SK-N-SH treated with all-trans-retinoic acid at 6 μM for 48 hours (cell line): ENCODE results near the gene PDGFA.

ENCODE experiments used
- ATAC-seq: fragments of 200-7000 bp; cut with Tn5 transposase; 3 replicates; pipeline ENCODE4 v1.9.1; 2020; ENCODE audit warnings: mild to moderate bottlenecking, moderate library complexity
- ARNTL ChIP-seq: fragments of 450-650 bp; formaldehyde crosslinking; IDR thresholded peaks from 2 replicates; pipeline ENCODE4 v1.5.0; 2020; ENCODE audit warnings: low read depth, mild to moderate bottlenecking, moderate library complexity, borderline replicate concordance
- BACH2 ChIP-seq: fragments of 250-450 bp; sonication (Bioruptor Pico); IDR thresholded peaks from 2 replicates; pipeline ENCODE4 v1.9.0; 2021; ENCODE audit warnings: mild to moderate bottlenecking, borderline replicate concordance
- CSDC2 ChIP-seq: fragments of 250-450 bp; sonication (Bioruptor Pico); IDR thresholded peaks from 2 replicates; pipeline ENCODE4 v1.5.0; 2020; ENCODE audit warnings: mild to moderate bottlenecking, moderate library complexity
- CSRNP3 ChIP-seq: fragments of 250-450 bp; sonication (Bioruptor Pico); IDR thresholded peaks from 2 replicates; pipeline ENCODE4 v1.5.1; 2021; ENCODE audit warnings: mild to moderate bottlenecking, moderate library complexity
- ESRRG ChIP-seq: fragments of 250-450 bp; sonication (Bioruptor Pico); IDR thresholded peaks from 2 replicates; pipeline ENCODE4 v1.6.1; 2021; ENCODE audit warnings: mild to moderate bottlenecking
- GLIS3 ChIP-seq: fragments of 250-450 bp; sonication (Bioruptor Pico); IDR thresholded peaks from 2 replicates; pipeline ENCODE4 v1.5.0; 2020; ENCODE audit warnings: mild to moderate bottlenecking, moderate library complexity
- ISL1 ChIP-seq: fragments of 250-450 bp; sonication (Bioruptor Pico); IDR thresholded peaks from 2 replicates; pipeline ENCODE4 v2.1.2; 2022; ENCODE audit warnings: mild to moderate bottlenecking, moderate library complexity
- OSR1 ChIP-seq: fragments of 250-450 bp; sonication (Bioruptor Pico); IDR thresholded peaks from 2 replicates; pipeline ENCODE4 v1.8.0; 2022; ENCODE audit warnings: moderate library complexity, mild to moderate bottlenecking, inconsistent platforms
- PATZ1 ChIP-seq: fragments of 250-450 bp; sonication (Bioruptor Pico); IDR thresholded peaks from 2 replicates; pipeline ENCODE4 v1.8.0; 2020; ENCODE audit warnings: mild to moderate bottlenecking, moderate library complexity, borderline replicate concordance
- POU6F1 ChIP-seq: fragments of 250-450 bp; sonication (Bioruptor Pico); IDR thresholded peaks from 2 replicates; pipeline ENCODE4 v1.8.0; 2021; ENCODE audit warnings: low read depth, mild to moderate bottlenecking, moderate library complexity, borderline replicate concordance
- PPARA ChIP-seq: fragments of 250-450 bp; sonication (Bioruptor Pico); IDR thresholded peaks from 2 replicates; pipeline ENCODE4 v1.5.0; 2020; ENCODE audit warnings: mild to moderate bottlenecking, borderline replicate concordance
- RARB ChIP-seq: fragments of 250-450 bp; sonication (Bioruptor Pico); IDR thresholded peaks from 2 replicates; pipeline ENCODE4 v1.8.0; 2021; ENCODE audit warnings: mild to moderate bottlenecking, moderate library complexity
- SNAI2 ChIP-seq: fragments of 250-450 bp; sonication (Bioruptor Pico); IDR thresholded peaks from 2 replicates; pipeline ENCODE4 v1.5.0; 2020; ENCODE audit warnings: mild to moderate bottlenecking, moderate library complexity
- TCF4 ChIP-seq: fragments of 250-450 bp; sonication (Bioruptor Pico); IDR thresholded peaks from 2 replicates; pipeline ENCODE4 v1.8.0; 2021; ENCODE audit warnings: mild to moderate bottlenecking, moderate library complexity, borderline replicate concordance
- TOX ChIP-seq: fragments of 250-450 bp; sonication (Bioruptor Pico); IDR thresholded peaks from 2 replicates; pipeline ENCODE4 v1.8.0; 2021; ENCODE audit warnings: mild to moderate bottlenecking, moderate library complexity, borderline replicate concordance
- TSHZ2 ChIP-seq: fragments of 250-450 bp; sonication (Bioruptor Pico); IDR thresholded peaks from 2 replicates; pipeline ENCODE4 v1.5.0; 2020; ENCODE audit warnings: mild to moderate bottlenecking, moderate library complexity
- ZC3H10 ChIP-seq: fragments of 250-450 bp; sonication (Bioruptor Pico); IDR thresholded peaks from 2 replicates; pipeline ENCODE4 v1.5.1; 2021; ENCODE audit warnings: mild to moderate bottlenecking, moderate library complexity
- ZFP3 ChIP-seq: fragments of 250-450 bp; sonication (Bioruptor Pico); IDR thresholded peaks from 2 replicates; pipeline ENCODE4 v1.5.0; 2020; ENCODE audit warnings: mild to moderate bottlenecking, moderate library complexity
- ZFP30 ChIP-seq: fragments of 450-650 bp; formaldehyde crosslinking; IDR thresholded peaks from 2 replicates; pipeline ENCODE4 v1.5.0; 2022; ENCODE audit warnings: mild to moderate bottlenecking, moderate library complexity
- ZNF565 ChIP-seq: fragments of 450-650 bp; formaldehyde crosslinking; conservative IDR thresholded peaks from 2 replicates; pipeline ENCODE4 v1.5.0; 2020; ENCODE audit warnings: low read depth, mild to moderate bottlenecking, moderate library complexity
- ZNF70 ChIP-seq: fragments of 450-650 bp; formaldehyde crosslinking; IDR thresholded peaks from 2 replicates; pipeline ENCODE4 v1.5.0; 2020; ENCODE audit warnings: mild to moderate bottlenecking, moderate library complexity
- ZNF8 ChIP-seq: fragments of 450-650 bp; formaldehyde crosslinking; IDR thresholded peaks from 2 replicates; pipeline ENCODE4 v1.5.0; 2020; ENCODE audit warnings: mild to moderate bottlenecking, moderate library complexity

Gene PDGFA

GRCh38 chr7:481219-481930 lies 38.3 kb downstream of the PDGFA start:
- TF ChIP-seq BACH2 (CRISPR knock-in tag) (no peak), ARNTL (CRISPR knock-in tag) (no peak), TSHZ2 (CRISPR knock-in tag) (no peak), SNAI2 (CRISPR knock-in tag) (no peak), PATZ1 (CRISPR knock-in tag) (no peak), CSRNP3 (CRISPR knock-in tag) (no peak), PPARA (CRISPR knock-in tag) (no peak), ZNF8 (CRISPR knock-in tag) (no peak), CSDC2 (CRISPR knock-in tag) (no peak), ESRRG (CRISPR knock-in tag) (no peak), ZFP3 (CRISPR knock-in tag) (no peak), TCF4 (CRISPR knock-in tag) (no peak), ZNF70 (CRISPR knock-in tag) (no peak), ISL1 (CRISPR knock-in tag) (no peak), ZFP30 (no peak), OSR1 (no peak), RARB (CRISPR knock-in tag) (no peak)
- no peak for ATAC-seq

GRCh38 chr7:480531-481218 lies 39.0 kb downstream of the PDGFA start:
- ATAC-seq: peak; percentile 41
- no peak for TF ChIP-seq ZNF8 (CRISPR knock-in tag)
- no peak for TF ChIP-seq TOX (CRISPR knock-in tag)

GRCh38 chr7:479948-480499 lies 39.6 kb downstream of the PDGFA start:
- ATAC-seq: peak; percentile 10; the same call in 1 of the 3 replicates
- TF ChIP-seq TOX (CRISPR knock-in tag): no peak
- no peak for TF ChIP-seq GLIS3 (CRISPR knock-in tag)
- no peak for TF ChIP-seq RARB (CRISPR knock-in tag)
- TF ChIP-seq PATZ1 (CRISPR knock-in tag): no peak
- no peak for TF ChIP-seq PPARA (CRISPR knock-in tag)
- TF ChIP-seq POU6F1 (CRISPR knock-in tag): no peak
- TF ChIP-seq ZNF70 (CRISPR knock-in tag): no peak
- no peak for TF ChIP-seq ZC3H10 (CRISPR knock-in tag)
- TF ChIP-seq BACH2 (CRISPR knock-in tag): no peak
- TF ChIP-seq ZNF565: no peak
- TF ChIP-seq, all 23 proteins: peak for 0
